GM12892 (cell line): ENCODE results near the gene SHBG.

Source experiments
- POLR2A ChIP-seq: IDR thresholded peaks from 2 replicates; pipeline ENCODE4 v1.6.1; 2011; ENCODE audit warnings: low read depth, low read length, control low read depth
- POLR2AphosphoS5 ChIP-seq: IDR thresholded peaks from 2 replicates; pipeline ENCODE4 v1.6.1; 2011; ENCODE audit warnings: low read depth, low read length, control low read depth
- TAF1 ChIP-seq: IDR thresholded peaks from 2 replicates; pipeline ENCODE4 v1.6.1; 2011; ENCODE audit warnings: low read depth, mild to moderate bottlenecking, control low read depth, low read length, borderline replicate concordance

DNA sequence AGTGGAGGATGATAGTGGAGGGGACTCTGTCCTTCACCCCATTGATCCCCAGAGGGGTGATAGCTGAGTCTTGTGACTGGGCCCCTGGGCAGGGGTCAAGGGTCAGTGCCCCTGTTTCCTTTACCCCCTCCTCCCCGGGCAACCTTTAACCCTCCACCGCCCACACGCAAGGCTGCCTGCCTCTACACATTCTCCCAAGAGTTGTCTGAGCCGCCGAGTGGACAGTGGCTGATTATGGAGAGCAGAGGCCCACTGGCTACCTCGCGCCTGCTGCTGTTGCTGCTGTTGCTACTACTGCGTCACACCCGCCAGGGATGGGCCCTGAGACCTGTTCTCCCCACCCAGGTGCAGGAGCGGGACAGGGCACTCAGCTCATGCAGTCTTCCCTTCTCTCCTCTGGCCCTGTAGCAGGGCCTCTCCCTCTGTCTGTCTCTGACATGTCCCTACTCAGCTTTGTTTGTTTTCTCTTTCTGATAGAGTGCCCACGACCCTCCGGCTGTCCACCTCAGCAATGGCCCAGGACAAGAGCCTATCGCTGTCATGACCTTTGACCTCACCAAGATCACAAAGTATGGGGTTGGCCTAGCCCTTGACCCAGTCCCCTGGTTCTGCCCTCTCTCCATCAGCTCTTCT is at the start of gene SHBG:
- TF ChIP-seq POLR2A (no peak), POLR2AphosphoS5 (no peak), TAF1 (no peak)
